IPS DF 4.7 (cell line): Measurements from ENCODE around the gene DUS2.
"Not testable (repeated sequence)": the region's sequence is repeated elsewhere in the genome, so short reads cannot be mapped to it uniquely, and the experiment has no call there.

Experiments
- DNase-seq: peaks from one replicate; pipeline ENCODE4 v3.0.0-alpha.2; 2013; ENCODE audit warnings: low spot score; ENCODE audit errors: extremely low read depth

Gene DUS2

GRCh38 chr16:67998779-67999688 is 24.1 kb upstream of the DUS2 start, which contains the start of gene DPEP2:
Gene DPEP2 (minus strand): TSS chr16:67999484. CDS start chr16:67993212, 6,272 bp downstream.
- DNase-seq, result not testable (repeated sequence)

- no peak for DNase-seq
Measured at GRCh38 chr16:67999985-68000384, 23.1 kb upstream of the DUS2 start.

GRCh38 chr16:68000450-68000849 is 22.6 kb upstream of the DUS2 start:
- no peak for DNase-seq

- no peak for DNase-seq
Measured at GRCh38 chr16:68003031-68003430, 20.1 kb upstream of the DUS2 start.

GRCh38 chr16:68005211-68005610 is 17.9 kb upstream of the DUS2 start:
- DNase-seq, result no peak

DNA sequence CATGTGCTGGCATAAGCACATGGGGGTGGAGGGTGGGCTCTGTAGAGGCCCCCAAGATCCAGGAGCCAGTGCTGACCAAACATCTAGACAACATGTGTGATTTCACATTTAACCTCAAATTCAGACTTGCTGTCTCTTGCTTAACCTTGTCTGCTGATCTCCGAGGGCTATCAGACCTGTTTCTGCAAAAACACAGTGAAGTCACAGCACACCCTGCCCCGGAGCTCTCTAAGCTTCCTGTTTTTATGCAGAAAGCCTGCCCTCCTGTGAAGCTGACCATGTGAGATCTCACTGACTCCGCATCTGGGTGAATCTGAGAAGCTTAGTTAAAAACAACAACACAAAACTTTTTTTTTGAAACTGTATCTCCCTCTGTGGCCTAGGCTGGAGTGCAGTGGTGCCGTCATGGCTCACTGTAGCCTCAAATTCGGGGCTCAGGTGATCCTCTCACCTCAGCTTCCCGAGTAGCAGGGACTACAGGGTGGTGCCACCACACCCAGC is 17.2 kb upstream of the DUS2 start:
- no peak for DNase-seq

GRCh38 chr16:68009157-68009735 is 13.8 kb upstream of the DUS2 start:
- DNase-seq, result no peak

DNA sequence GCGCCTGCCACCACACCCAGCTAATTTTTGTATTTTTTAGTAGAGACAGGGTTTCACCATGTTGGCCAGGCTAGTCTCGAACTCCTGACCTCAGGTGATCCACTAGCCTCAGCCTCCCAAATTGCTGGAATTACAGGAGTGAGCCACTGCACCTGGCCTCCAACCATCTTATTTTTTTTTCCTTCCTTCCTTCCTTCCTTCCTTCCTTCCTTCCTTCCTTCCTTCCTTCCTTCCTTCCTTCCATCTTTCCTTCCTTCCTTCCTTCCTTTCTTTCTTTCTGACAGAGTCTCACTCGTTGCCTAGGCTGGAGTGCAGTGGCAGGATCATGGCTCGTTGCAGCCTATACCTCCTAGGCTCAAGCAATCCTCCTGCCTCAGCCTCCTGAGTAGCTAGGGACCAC is 13.2 kb upstream of the DUS2 start:
- DNase-seq, result not testable (repeated sequence)

DNA sequence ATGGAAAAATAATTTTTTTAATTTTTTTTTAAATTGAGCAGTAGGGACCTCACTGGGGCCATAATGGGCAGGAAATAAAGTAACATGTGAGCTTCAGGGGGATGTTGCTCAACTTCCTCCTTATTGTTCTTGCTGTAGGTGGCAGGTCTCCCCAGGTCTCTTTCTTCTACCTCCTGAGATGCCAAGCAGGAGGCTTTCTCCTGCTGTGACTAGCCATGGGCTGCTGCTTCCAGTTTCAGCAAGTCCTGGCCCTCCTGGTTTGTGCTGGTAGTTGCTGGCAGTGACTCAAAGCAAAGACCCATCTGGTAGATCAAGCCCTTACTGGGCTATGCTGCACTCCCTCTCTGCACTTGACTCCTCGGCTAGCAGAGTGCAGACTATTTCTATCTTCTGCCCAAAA is 9.6 kb upstream of the DUS2 start:
- DNase-seq, result no peak

DNA sequence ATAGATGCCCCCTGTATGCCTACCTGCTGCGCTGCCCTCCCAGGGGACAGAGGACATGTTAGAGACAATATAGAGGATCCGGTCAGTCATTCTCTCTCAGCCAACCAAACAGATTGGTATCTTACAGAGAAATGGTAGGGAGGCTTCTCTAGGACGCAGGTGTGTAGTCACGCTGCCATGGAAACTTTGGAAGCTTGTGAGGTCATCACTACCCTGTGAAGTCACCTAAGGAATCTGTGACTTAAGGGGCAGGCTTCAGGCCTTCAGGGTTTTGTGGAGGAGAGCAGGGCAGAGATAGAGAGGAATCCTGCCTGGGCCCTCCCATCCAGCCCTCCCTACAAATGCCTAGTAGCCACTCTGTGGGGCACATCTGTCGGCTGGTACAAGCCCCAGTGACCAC is 7.4 kb upstream of the DUS2 start, which contains the start of gene DPEP2NB:
Gene DPEP2NB, minus strand, starts transcription at position 231 of the 400 bp plus-strand sequence. Its CDS starts 141 bp downstream, at position 90.
- no peak for DNase-seq

- DNase-seq, result no peak
Measured at GRCh38 chr16:68019167-68019680, 3.9 kb upstream of the DUS2 start.

DNA sequence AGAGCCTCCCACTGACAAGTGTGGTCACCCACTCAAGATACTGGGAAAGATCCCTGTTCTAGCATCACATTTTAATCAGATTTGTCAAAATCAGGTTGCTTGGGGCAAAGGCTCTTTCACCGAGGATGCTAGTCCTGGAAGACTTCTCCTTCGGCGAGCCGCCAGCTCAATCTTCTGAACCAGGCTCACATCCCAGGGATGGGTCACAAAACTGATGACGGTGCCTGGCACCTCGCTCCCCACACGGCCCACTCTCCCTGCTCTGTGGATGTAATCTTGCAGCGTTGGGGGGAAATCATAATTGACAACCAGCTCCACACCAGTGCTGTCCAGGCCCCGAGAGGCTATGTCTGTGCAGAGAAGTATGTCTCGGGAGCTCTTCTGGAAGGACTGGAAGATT is 1.6 kb upstream of the DUS2 start:
- no peak for DNase-seq

- no peak for DNase-seq
Measured at GRCh38 chr16:68022278-68022727, 781 bp upstream of the DUS2 start.

DNA sequence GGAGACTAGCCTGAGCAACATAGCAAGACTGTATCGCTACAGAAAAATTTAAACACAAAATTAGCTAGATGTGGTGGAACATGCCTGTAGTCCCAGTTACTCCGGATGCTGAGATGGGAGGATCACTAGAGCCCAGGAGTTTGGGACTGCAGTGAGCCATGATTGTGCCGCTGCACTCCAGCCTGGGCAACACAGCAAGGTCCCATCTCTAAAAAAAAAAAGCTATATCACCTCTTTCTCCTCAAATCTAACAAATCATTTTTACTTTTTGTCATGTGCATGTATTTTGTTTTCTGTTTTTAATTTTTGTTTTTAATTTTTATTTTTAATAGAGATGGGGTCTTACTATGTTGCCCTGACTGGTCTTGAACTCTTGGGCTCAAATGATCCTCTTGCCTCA is 5.9 kb downstream of the DUS2 start:
- no peak for DNase-seq

GRCh38 chr16:68030108-68030507 is 7.0 kb downstream of the DUS2 start:
- DNase-seq, result not testable (repeated sequence)

DNA sequence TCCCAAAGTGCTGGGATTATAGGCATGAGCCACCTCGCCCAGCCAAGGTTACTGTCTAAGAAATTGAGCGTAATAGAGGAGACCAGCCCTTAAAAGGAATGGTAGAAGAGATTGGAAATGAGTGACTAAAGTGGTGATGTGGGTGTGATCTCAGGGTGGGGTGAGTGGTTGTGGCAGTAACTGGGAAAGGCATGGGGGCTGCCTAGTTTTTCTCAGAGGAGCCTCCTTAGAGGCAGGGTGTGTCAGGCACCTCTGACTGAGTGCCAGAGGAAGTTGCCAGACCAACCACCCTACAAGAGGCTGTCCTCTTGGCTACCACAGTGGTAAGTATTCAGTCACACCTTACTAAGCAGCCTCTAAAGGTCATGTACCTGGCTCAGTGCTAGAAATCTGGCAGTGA is 8.9 kb downstream of the DUS2 start:
- no peak for DNase-seq

- no peak for DNase-seq
Measured at GRCh38 chr16:68033101-68033500, 10.0 kb downstream of the DUS2 start.

- DNase-seq, result no peak
Measured at GRCh38 chr16:68035227-68035626, 12.1 kb downstream of the DUS2 start.

DNA sequence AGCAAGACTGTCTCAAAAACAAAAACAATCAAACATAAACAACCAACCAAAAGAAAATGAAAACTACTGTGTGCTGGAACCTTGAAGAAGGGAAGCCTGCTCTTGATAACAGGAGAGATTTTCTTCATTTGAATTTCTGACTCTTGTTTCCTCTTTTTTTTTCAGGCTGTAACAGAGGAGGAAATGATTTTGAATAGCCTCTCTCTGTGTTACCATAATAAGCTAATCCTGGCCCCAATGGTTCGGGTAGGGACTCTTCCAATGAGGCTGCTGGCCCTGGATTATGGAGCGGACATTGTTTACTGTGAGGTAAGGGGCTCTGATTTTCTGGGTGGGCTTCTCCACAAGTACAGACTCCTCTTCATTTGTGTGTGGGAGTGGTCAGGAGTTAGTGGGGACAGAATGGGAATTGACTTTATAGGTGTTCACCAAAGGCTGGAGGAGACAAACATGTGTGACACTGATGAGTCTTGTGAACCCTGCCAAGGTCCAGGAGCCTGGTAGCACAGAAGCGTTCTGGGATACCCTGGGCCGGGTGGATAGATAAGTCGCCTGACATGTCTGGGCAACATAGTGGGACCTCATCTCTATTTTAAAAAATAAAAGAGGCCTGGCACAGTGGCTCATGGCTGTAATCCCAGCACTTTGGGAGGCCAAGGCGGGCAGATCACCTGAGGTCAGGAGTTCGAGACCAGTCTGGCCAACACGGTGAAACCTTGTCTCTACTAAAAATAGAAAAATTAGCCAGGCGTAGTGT is 14.9 kb downstream of the DUS2 start:
- DNase-seq, result no peak

GRCh38 chr16:68040506-68041288 is 17.6 kb downstream of the DUS2 start:
- DNase-seq, result peak; percentile 51

DNA sequence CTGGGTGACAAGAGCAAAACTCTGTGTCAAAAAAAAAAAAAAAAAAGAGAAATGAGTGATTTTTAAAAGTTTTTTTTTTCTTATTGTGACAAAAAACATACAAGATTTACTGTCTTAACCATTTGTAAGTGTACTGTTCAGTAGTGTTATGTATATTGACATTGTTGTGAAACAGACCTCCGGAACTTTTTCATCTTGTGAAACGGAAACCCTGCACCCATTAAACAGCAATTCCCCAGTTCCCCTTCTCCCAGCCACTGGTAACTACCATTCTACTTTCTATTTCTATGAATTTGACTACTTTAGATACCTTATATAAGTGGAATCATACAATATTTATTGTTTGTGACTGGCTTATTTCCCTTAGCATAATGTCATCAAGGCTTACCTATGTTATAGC is 18.7 kb downstream of the DUS2 start:
- no peak for DNase-seq
